ENCODE data around the gene TNIP2.

- TF ChIP-seq, protein P1, sequence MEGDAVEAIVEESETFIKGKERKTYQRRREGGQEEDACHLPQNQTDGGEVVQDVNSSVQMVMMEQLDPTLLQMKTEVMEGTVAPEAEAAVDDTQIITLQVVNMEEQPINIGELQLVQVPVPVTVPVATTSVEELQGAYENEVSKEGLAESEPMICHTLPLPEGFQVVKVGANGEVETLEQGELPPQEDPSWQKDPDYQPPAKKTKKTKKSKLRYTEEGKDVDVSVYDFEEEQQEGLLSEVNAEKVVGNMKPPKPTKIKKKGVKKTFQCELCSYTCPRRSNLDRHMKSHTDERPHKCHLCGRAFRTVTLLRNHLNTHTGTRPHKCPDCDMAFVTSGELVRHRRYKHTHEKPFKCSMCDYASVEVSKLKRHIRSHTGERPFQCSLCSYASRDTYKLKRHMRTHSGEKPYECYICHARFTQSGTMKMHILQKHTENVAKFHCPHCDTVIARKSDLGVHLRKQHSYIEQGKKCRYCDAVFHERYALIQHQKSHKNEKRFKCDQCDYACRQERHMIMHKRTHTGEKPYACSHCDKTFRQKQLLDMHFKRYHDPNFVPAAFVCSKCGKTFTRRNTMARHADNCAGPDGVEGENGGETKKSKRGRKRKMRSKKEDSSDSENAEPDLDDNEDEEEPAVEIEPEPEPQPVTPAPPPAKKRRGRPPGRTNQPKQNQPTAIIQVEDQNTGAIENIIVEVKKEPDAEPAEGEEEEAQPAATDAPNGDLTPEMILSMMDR (IDR thresholded peaks at IDR 0.05), result no peak
- TF ChIP-seq POLR2A (IDR thresholded peaks at IDR 0.05), result no peak
Observed at GRCh38 chr4:2700031-2700430, 56.1 kb downstream of the TNIP2 start.

All from suprapubic skin (tissue), 3 donors.